SK-N-SH treated with all-trans-retinoic acid at 6 μM for 48 hours (cell line): ENCODE data around the gene ZNF771.

Experiments
- ATAC-seq: fragments of 200-7000 bp; cut with Tn5 transposase; 3 replicates; pipeline ENCODE4 v1.9.1; 2020; ENCODE audit warnings: mild to moderate bottlenecking, moderate library complexity
- BACH2 ChIP-seq: fragments of 250-450 bp; sonication (Bioruptor Pico); IDR thresholded peaks from 2 replicates; pipeline ENCODE4 v1.9.0; 2021; ENCODE audit warnings: mild to moderate bottlenecking, borderline replicate concordance
- CREB5 ChIP-seq: fragments of 250-450 bp; sonication (Bioruptor Pico); IDR thresholded peaks from 2 replicates; pipeline ENCODE4 v1.5.1; 2020; ENCODE audit warnings: low read depth, mild to moderate bottlenecking, moderate library complexity
- CSDC2 ChIP-seq: fragments of 250-450 bp; sonication (Bioruptor Pico); IDR thresholded peaks from 2 replicates; pipeline ENCODE4 v1.5.0; 2020; ENCODE audit warnings: mild to moderate bottlenecking, moderate library complexity
- CSRNP3 ChIP-seq: fragments of 250-450 bp; sonication (Bioruptor Pico); IDR thresholded peaks from 2 replicates; pipeline ENCODE4 v1.5.1; 2021; ENCODE audit warnings: mild to moderate bottlenecking, moderate library complexity
- ESRRG ChIP-seq: fragments of 250-450 bp; sonication (Bioruptor Pico); IDR thresholded peaks from 2 replicates; pipeline ENCODE4 v1.6.1; 2021; ENCODE audit warnings: mild to moderate bottlenecking
- ISL1 ChIP-seq: fragments of 250-450 bp; sonication (Bioruptor Pico); IDR thresholded peaks from 2 replicates; pipeline ENCODE4 v2.1.2; 2022; ENCODE audit warnings: mild to moderate bottlenecking, moderate library complexity
- OSR1 ChIP-seq: fragments of 250-450 bp; sonication (Bioruptor Pico); IDR thresholded peaks from 2 replicates; pipeline ENCODE4 v1.8.0; 2022; ENCODE audit warnings: moderate library complexity, mild to moderate bottlenecking, inconsistent platforms
- PATZ1 ChIP-seq: fragments of 250-450 bp; sonication (Bioruptor Pico); IDR thresholded peaks from 2 replicates; pipeline ENCODE4 v1.8.0; 2020; ENCODE audit warnings: mild to moderate bottlenecking, moderate library complexity, borderline replicate concordance
- POU6F1 ChIP-seq: fragments of 250-450 bp; sonication (Bioruptor Pico); IDR thresholded peaks from 2 replicates; pipeline ENCODE4 v1.8.0; 2021; ENCODE audit warnings: low read depth, mild to moderate bottlenecking, moderate library complexity, borderline replicate concordance
- PPARA ChIP-seq: fragments of 250-450 bp; sonication (Bioruptor Pico); IDR thresholded peaks from 2 replicates; pipeline ENCODE4 v1.5.0; 2020; ENCODE audit warnings: mild to moderate bottlenecking, borderline replicate concordance
- RARB ChIP-seq: fragments of 250-450 bp; sonication (Bioruptor Pico); IDR thresholded peaks from 2 replicates; pipeline ENCODE4 v1.8.0; 2021; ENCODE audit warnings: mild to moderate bottlenecking, moderate library complexity
- SNAI2 ChIP-seq: fragments of 250-450 bp; sonication (Bioruptor Pico); IDR thresholded peaks from 2 replicates; pipeline ENCODE4 v1.5.0; 2020; ENCODE audit warnings: mild to moderate bottlenecking, moderate library complexity
- TCF4 ChIP-seq: fragments of 250-450 bp; sonication (Bioruptor Pico); IDR thresholded peaks from 2 replicates; pipeline ENCODE4 v1.8.0; 2021; ENCODE audit warnings: mild to moderate bottlenecking, moderate library complexity, borderline replicate concordance
- TOX ChIP-seq: fragments of 250-450 bp; sonication (Bioruptor Pico); IDR thresholded peaks from 2 replicates; pipeline ENCODE4 v1.8.0; 2021; ENCODE audit warnings: mild to moderate bottlenecking, moderate library complexity, borderline replicate concordance
- TSHZ2 ChIP-seq: fragments of 250-450 bp; sonication (Bioruptor Pico); IDR thresholded peaks from 2 replicates; pipeline ENCODE4 v1.5.0; 2020; ENCODE audit warnings: mild to moderate bottlenecking, moderate library complexity
- ZC3H10 ChIP-seq: fragments of 250-450 bp; sonication (Bioruptor Pico); IDR thresholded peaks from 2 replicates; pipeline ENCODE4 v1.5.1; 2021; ENCODE audit warnings: mild to moderate bottlenecking, moderate library complexity
- ZFP3 ChIP-seq: fragments of 250-450 bp; sonication (Bioruptor Pico); IDR thresholded peaks from 2 replicates; pipeline ENCODE4 v1.5.0; 2020; ENCODE audit warnings: mild to moderate bottlenecking, moderate library complexity
- ZFP30 ChIP-seq: fragments of 450-650 bp; formaldehyde crosslinking; IDR thresholded peaks from 2 replicates; pipeline ENCODE4 v1.5.0; 2022; ENCODE audit warnings: mild to moderate bottlenecking, moderate library complexity
- ZNF565 ChIP-seq: fragments of 450-650 bp; formaldehyde crosslinking; conservative IDR thresholded peaks from 2 replicates; pipeline ENCODE4 v1.5.0; 2020; ENCODE audit warnings: low read depth, mild to moderate bottlenecking, moderate library complexity
- ZNF8 ChIP-seq: fragments of 450-650 bp; formaldehyde crosslinking; IDR thresholded peaks from 2 replicates; pipeline ENCODE4 v1.5.0; 2020; ENCODE audit warnings: mild to moderate bottlenecking, moderate library complexity

The ZNF771 gene

GRCh38 chr16:30358990-30359870 is 48.2 kb upstream of the ZNF771 start:
- ATAC-seq: no peak
- TF ChIP-seq CSDC2 (CRISPR knock-in tag): no peak
- no peak for TF ChIP-seq CREB5

- TF ChIP-seq ZFP3: no peak
- no peak for TF ChIP-seq TOX (CRISPR knock-in tag)
- no peak for TF ChIP-seq TSHZ2
- no peak for TF ChIP-seq PPARA
- TF ChIP-seq POU6F1 (CRISPR knock-in tag): no peak
- TF ChIP-seq ESRRG (CRISPR knock-in tag): no peak
- TF ChIP-seq ZNF565 (CRISPR knock-in tag): no peak
- ATAC-seq: no peak
Observed at GRCh38 chr16:30359871-30360170, 47.6 kb upstream of the ZNF771 start.

GRCh38 chr16:30361180-30361579 is 46.2 kb upstream of the ZNF771 start:
- ATAC-seq: no peak
- no peak for TF ChIP-seq CSRNP3 (CRISPR knock-in tag)
- TF ChIP-seq RARB: no peak
- no peak for TF ChIP-seq BACH2 (CRISPR knock-in tag)
- TF ChIP-seq PPARA: no peak
- TF ChIP-seq SNAI2 (CRISPR knock-in tag): no peak
- TF ChIP-seq TOX (CRISPR knock-in tag): no peak
- TF ChIP-seq PATZ1 (CRISPR knock-in tag): no peak
- TF ChIP-seq ZFP30 (CRISPR knock-in tag): no peak
- no peak for TF ChIP-seq OSR1 (CRISPR knock-in tag)
- TF ChIP-seq ZFP3: no peak
- TF ChIP-seq ESRRG (CRISPR knock-in tag): no peak
- TF ChIP-seq POU6F1 (CRISPR knock-in tag): no peak
- TF ChIP-seq ZC3H10 (CRISPR knock-in tag): no peak
- no peak for TF ChIP-seq ZNF8 (CRISPR knock-in tag)
- no peak for TF ChIP-seq ISL1 (CRISPR knock-in tag)
- TF ChIP-seq TSHZ2: no peak
- no peak for TF ChIP-seq ZNF565 (CRISPR knock-in tag)
- TF ChIP-seq CSDC2 (CRISPR knock-in tag): no peak
- TF ChIP-seq TCF4: no peak
